HG02884 (cell line): ENCODE data around the gene JARID2.

Experiments used
- ATAC-seq: cut with Tn5 transposase; IDR thresholded peaks from one replicate; pipeline ENCODE4 v1.9.1; 2021; ENCODE audit warnings: mild to moderate bottlenecking, moderate library complexity; ENCODE audit not compliant: unreplicated experiment

JARID2 gene

DNA sequence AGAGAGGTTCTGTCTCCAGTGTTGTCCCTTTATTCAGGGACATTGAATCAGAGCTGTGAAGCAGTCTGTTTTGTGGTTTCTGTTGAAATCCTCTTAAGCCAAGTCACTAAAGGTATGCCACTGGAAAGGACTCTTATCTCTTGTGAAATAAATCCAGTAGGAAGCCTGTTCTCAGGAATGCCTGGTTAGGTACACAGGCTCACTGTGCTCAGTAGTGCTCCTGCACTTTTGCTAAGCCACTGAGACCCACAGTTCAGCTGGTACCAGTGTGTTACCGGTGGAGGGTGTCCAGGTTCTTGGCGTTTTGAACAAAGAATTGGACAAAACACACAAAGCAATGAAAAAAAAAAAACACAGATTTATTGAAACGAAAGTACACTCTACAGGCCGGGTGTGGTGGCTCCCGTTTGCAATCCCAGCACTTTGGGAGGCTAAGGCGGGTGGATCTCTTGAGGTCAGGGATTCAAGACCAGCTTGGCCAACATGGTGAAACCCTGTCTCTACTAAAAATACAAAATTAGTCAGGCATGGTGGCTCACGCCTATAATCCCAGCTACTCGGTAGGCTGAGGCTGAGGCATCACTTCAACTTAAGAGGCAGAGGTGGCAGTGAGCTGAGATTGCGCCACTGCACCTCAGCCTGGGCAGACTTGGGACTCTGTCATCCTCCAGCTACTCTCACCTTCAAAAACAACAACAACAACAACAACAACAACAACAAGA, 186.1 kb downstream of the JARID2 start:
- no peak for ATAC-seq

GRCh38 chr6:15433511-15433861, 187.6 kb downstream of the JARID2 start:
- no peak for ATAC-seq

- no peak for ATAC-seq
Measured at GRCh38 chr6:15434263-15434662, 188.4 kb downstream of the JARID2 start.

DNA sequence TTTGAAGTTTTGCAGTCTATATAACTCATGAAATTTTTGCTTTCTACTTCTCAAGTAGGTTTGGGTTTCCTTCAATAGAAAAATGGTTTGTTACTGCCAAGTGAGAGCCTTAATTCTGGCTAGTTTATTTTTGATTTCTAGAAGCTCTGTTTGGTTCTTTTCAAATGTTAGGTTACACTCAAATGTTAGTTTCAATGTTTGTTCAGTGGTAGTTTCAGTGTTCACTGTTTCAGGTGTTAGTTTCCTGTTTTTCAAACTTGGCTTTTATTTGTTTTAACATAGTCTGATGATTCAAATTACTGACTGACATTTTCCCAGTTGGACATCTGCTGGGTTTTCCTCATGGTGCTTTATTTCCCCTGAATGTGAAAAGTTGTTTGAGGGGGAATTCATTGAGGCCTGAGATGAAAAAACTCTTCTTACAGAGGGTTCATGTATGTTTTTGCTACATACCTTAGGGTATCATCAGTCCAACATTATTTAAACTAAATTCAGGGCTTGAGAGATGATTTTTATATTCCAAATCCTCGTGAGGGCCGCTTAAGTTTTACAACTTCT, 189.0 kb downstream of the JARID2 start:
- no peak for ATAC-seq

- ATAC-seq, result no peak
Measured at GRCh38 chr6:15435468-15435867, 189.6 kb downstream of the JARID2 start.

GRCh38 chr6:15436451-15436850, 190.6 kb downstream of the JARID2 start:
- ATAC-seq, result no peak

GRCh38 chr6:15437090-15437635, 191.3 kb downstream of the JARID2 start:
- ATAC-seq, result no peak

GRCh38 chr6:15439410-15440025, 193.6 kb downstream of the JARID2 start:
- ATAC-seq, result no peak

DNA sequence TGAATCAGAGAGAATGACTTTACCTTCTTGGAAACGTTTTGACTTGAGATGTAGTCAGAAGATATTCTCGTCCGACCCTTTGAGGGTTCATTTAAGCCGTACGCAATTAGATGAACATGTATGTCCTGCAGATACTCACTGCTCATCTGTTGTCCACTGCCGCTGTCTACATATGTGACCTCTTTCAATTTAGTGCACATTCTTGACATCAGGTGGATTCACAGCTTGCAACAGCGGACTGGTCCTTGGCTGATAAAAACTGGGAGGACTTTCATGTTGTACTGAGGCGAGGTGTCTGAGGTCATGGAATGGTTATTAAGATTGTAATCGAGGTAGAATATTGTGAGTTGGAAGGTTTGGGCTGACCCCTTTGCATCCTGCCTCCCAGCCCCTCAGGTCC, 194.2 kb downstream of the JARID2 start:
- ATAC-seq, result no peak

- no peak for ATAC-seq
Measured at GRCh38 chr6:15441215-15441868, 195.5 kb downstream of the JARID2 start.

DNA sequence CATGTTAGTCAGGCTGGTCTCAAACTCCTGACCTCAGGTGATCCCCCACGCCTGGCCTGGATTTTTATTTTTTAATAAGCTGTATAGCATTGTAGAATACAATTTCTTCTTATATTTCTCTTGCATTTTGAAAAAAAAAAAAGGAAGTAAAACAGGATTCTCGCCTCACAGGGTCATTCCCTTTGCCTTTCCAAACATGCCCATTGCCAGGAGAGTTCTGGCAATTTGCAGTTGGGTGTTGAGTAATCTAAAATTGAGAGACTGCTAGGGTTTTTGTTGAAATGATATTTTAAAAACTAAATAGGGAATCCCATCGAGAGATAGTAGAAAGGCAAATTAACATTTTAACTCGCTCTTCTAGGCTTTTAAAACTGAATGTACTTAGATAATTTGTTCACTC, 196.1 kb downstream of the JARID2 start:
- no peak for ATAC-seq

- ATAC-seq, result no peak
Measured at GRCh38 chr6:15442467-15442866, 196.6 kb downstream of the JARID2 start.

DNA sequence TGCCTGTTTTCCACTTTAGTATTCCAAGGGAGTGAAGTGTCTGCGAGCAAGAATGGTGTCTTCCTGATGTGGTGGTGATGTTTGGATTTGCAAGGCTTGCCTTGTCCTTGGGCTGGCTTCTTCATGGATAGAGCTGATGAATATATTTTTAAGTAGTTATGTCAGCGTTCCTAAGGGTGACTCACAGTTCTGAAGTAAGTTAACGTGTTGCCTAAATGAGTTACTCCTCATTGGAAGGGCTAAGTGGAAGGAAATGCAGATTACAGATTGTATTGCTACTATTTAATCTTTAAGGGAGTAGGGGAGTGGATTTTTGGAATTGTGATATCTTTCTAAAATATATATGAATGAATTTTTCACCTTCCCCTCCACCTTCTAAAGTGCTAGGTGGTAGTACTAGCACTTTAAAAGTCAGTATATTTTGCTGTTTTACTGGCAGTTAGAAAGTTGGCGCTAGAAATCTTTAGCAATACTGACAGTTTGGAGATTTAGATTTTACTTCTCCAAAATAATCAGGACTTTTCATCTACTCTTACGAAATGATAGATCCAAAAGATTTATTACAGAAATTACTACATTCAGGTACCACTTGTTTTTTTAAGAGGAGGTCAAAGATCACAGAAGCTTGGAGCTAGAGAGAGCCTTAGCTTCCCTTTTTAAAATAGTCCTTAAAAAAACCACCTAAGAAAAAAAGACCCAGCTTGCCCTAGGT, 197.4 kb downstream of the JARID2 start:
- no peak for ATAC-seq

GRCh38 chr6:15444081-15444731, 198.3 kb downstream of the JARID2 start:
- ATAC-seq, result no peak

- no peak for ATAC-seq
Measured at GRCh38 chr6:15444881-15445280, 199.0 kb downstream of the JARID2 start.

GRCh38 chr6:15447546-15448267, 201.8 kb downstream of the JARID2 start:
- ATAC-seq, result no peak

DNA sequence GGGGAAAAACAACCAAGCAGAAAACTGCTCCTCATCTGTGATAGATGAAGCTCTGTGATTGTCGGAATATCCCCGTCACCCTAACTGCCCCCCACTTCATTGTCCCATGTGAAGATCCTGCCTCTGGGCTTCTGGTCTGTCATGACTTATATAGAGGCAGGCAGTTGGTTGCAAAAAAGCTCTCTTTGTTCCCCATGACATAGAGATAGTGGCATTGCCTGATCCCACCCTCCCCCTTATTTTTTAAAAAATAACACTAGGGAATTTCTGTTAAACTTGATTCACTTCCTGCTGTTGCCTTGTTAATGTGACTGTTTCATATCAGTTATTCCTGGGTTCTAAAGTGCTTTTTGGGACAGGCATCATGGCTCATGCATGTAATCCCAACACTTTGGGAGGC, 203.1 kb downstream of the JARID2 start:
- no peak for ATAC-seq

DNA sequence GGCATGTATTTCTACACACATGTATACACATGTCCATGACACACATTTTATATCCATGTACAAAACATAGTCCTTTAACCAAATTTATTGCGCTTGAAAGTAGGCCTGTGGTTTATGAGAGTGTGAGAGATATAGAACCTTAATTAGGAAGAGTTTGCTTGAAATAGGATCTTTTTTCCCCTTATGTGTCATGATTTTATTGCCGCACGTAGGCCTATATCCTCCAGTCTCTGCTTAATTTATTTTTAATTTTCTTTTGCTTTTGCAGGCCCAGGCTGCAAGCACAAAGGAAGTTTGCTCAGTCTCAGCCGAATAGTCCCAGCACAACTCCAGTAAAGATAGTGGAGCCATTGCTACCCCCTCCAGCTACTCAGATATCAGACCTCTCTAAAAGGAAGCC, 205.9 kb downstream of the JARID2 start:
- no peak for ATAC-seq

DNA sequence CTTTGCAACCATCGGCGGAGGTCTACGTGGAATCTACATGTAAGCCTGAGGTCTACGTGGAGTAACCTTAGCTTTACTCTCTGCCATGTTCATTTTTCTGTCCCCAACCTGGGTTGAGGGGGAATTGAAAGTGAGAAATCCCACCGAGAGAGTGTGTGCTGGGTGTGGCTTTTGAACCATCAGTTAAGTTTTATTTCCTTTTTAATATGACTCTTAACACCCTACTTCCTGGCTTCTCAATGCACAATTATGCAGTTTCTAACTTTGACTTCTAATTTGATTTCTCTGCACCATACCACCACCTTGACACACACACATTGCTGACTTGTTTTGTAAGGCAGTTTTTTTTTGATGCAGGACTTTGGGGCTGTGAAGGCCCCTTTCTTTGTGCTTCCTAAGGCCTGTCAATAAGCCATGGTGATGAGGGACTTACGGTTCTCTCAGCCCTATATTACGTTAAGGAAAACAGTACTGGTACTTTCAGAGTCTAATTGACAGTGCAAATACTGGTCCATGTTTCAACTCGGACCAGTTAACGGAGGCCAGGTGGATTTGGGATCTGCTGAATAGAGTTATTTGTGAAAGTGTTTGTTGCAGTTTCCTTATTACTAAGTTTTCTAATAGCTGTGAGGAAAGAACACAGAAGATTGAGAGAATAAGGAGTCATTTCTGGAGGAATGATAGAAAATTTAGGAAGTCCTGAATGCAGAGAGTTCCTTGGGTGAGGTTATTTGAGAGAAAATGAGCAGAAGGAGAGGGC, 206.5 kb downstream of the JARID2 start:
- ATAC-seq, result no peak
